Suprapubic skin (tissue), 4 donors: ENCODE data around the gene NLN.

Experiments
- POLR2A ChIP-seq, 2 donors: fragments of 450-650 bp; IDR thresholded peaks; one replicate each; pipeline ENCODE4 v1.6.1; 2017; ENCODE audit warnings: antibody characterized with exemption in 2 of 2, mild to moderate bottlenecking in 2 of 2, moderate library complexity in 2 of 2
- POLR2AphosphoS5 ChIP-seq, 3 donors: sonication (generic); formaldehyde crosslinking; IDR thresholded peaks; one replicate each; pipeline ENCODE4 v1.6.1; 2017; ENCODE audit warnings: antibody characterized with exemption in 3 of 3
- TF ChIP-seq, protein P1 (sequence below), 2 donors: fragments of 200-600 bp in 1 of 2; fragments of 450-650 bp in 1 of 2; sonication (generic) in 1 of 2; IDR thresholded peaks; one replicate each; pipeline ENCODE4 v1.5.1; 2016 to 2019; ENCODE audit warnings: antibody characterized with exemption in 2 of 2, mild to moderate bottlenecking in 1 of 2, moderate library complexity in 1 of 2

DNA sequence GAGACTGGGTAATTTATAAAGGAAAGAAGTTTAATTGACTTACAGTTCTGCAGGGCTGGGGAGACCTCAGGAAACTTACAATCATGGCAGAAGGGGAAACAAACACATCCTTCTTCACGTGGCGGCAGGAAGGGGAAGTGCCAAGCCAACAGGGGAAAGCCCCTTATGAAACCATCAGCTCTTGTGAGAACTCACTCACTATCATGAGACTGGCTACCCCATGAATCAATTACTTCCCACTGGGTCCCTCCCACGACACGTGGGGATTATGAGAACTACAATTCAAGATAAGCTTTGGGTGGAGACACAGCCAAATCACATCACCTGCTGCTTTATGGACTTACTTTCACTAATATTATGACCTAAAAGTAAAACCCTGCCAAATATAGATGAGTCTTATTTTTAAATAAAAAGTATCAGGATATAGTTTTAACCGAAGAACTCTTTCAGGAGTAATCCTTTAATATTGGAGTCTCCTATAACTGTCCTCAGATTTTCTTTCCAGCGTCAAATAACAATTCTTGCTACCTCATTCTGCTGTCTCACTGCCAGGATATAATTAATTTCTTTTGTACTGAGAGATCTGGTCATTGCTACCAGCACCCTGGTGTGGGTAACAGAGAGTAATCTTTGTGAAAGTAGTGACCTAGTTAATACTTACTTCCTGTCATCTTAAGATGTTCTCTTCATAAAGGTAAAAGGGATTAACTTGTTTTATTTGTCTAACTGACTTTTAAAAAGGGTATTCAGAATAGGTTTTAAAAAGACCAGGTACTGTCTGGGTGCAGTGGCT lies 68.6 kb downstream of the NLN start:
- TF ChIP-seq, protein P1, sequence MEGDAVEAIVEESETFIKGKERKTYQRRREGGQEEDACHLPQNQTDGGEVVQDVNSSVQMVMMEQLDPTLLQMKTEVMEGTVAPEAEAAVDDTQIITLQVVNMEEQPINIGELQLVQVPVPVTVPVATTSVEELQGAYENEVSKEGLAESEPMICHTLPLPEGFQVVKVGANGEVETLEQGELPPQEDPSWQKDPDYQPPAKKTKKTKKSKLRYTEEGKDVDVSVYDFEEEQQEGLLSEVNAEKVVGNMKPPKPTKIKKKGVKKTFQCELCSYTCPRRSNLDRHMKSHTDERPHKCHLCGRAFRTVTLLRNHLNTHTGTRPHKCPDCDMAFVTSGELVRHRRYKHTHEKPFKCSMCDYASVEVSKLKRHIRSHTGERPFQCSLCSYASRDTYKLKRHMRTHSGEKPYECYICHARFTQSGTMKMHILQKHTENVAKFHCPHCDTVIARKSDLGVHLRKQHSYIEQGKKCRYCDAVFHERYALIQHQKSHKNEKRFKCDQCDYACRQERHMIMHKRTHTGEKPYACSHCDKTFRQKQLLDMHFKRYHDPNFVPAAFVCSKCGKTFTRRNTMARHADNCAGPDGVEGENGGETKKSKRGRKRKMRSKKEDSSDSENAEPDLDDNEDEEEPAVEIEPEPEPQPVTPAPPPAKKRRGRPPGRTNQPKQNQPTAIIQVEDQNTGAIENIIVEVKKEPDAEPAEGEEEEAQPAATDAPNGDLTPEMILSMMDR (IDR thresholded peaks at IDR 0.05), result no peak
- TF ChIP-seq POLR2AphosphoS5 (IDR thresholded peaks at IDR 0.05) (no peak), POLR2A (IDR thresholded peaks at IDR 0.05) (no peak)
